Spleen (tissue), 11 donors: ENCODE data around the gene ST3GAL2. TPM values are rescaled to one million over a fixed set of nuclear protein-coding genes. Genes with fewer than 3 reads are reported as not detected.
"Not testable (repeated sequence)": the region's sequence is repeated elsewhere in the genome, so short reads cannot be mapped to it uniquely, and the experiment has no call there.

ENCODE experiments used
- DNase-seq: peaks from one replicate; pipeline ENCODE4 v3.0.0-alpha.2; 2020
- H3K27ac ChIP-seq, 8 donors: fragments of 200-600 bp; sonication (generic) in 7 of 8; 1 replicate in 4 of 8; 2 replicates in 4 of 8; pipeline versions ENCODE4 v1.5.0 to v1.8.0; 2016 to 2021; ENCODE audit warnings: inconsistent platforms in 4 of 8, mild to moderate bottlenecking in 4 of 8, moderate library complexity in 1 of 8
- H3K27me3 ChIP-seq, 7 donors: fragments of 200-600 bp; sonication (generic) in 6 of 7; replicated peaks in 1 of 7; 1 replicate in 4 of 7; 2 replicates in 3 of 7; pipeline versions ENCODE4 v1.5.0 to v1.8.0; 2016 to 2021; ENCODE audit warnings: inconsistent platforms in 3 of 7, mild to moderate bottlenecking in 1 of 7
- H3K36me3 ChIP-seq, 6 donors: fragments of 200-600 bp; sonication (generic) in 5 of 6; 1 replicate in 4 of 6; 2 replicates in 2 of 6; pipeline versions ENCODE4 v1.5.0 to v1.8.0; 2016 to 2021; ENCODE audit warnings: inconsistent platforms in 2 of 6
- H3K4me1 ChIP-seq, 6 donors: fragments of 200-600 bp; sonication (generic) in 5 of 6; 1 replicate in 3 of 6; 2 replicates in 3 of 6; pipeline versions ENCODE4 v1.5.0 to v1.8.0; 2016 to 2021; ENCODE audit warnings: inconsistent platforms in 3 of 6
- H3K4me3 ChIP-seq, 8 donors: fragments of 200-600 bp; sonication (generic) in 7 of 8; 1 replicate in 4 of 8; 2 replicates in 4 of 8; pipeline versions ENCODE4 v1.5.0 to v1.8.0; 2016 to 2021; ENCODE audit warnings: inconsistent platforms in 4 of 8, mild to moderate bottlenecking in 4 of 8, moderate library complexity in 2 of 8
- H3K9me3 ChIP-seq, 8 donors: fragments of 200-600 bp; sonication (generic) in 7 of 8; 1 replicate in 4 of 8; 2 replicates in 4 of 8; pipeline versions ENCODE4 v1.5.0 to v1.8.0; 2016 to 2021; ENCODE audit warnings: inconsistent platforms in 4 of 8
- POLR2A ChIP-seq, 3 donors: fragments of 450-650 bp; IDR thresholded peaks; one replicate each; pipeline ENCODE4 v1.5.1; 2017; ENCODE audit warnings: antibody characterized with exemption in 3 of 3, mild to moderate bottlenecking in 1 of 3
- POLR2AphosphoS5 ChIP-seq, 3 donors: sonication (generic); formaldehyde crosslinking; IDR thresholded peaks; one replicate each; pipeline ENCODE4 v1.5.1; 2017; ENCODE audit warnings: antibody characterized with exemption in 3 of 3
- WGBS, 5 donors: extraction: QIAGEN DNeasy Blood & Tissue Kit in 3 of 5; methylation state at CpG; one replicate each; pipeline versions ENCODE4 v1.1.5 to v1.1.7; 2013 to 2018; 5-methylcytosine and 5-hydroxymethylcytosine counted together
- intact Hi-C: fragments of 100-400 bp; cut with DNase I; formaldehyde crosslinking; loops from one replicate; pipeline ENCODE4 v1.15.0; 2023; ENCODE audit warnings: low total_unique reads
- polyA plus RNA-seq, 3 donors: library from polyadenylated mRNA; stranded (reverse); fragments of 200-250 nt; gene quantifications; one replicate each; pipeline ENCODE4 v1.2.1, GENCODE V29; 2013
- total RNA-seq, 7 donors: library from RNA; depleted of rRNA in 3 of 7; stranded (reverse); fragments of >200 nt in 3 of 7; fragmentation: NEBNext Ultra II Directional in 4 of 7; extraction: Animal tissue kit (Norgen Biotek cat#: 25700) in 4 of 7; gene quantifications; one replicate each; pipeline versions ENCODE4 v1.1.0 to v1.2.1, GENCODE V29; 2016 to 2021
- TF ChIP-seq, protein P1 (sequence below), 11 experiments: fragments of 200-600 bp in 7 of 11; fragments of 450-650 bp in 4 of 11; sonication (generic) in 4 of 11; IDR thresholded peaks in 8 of 11; conservative IDR thresholded peaks in 3 of 11; 1 replicate in 7 of 11; 2 replicates in 4 of 11; pipeline versions ENCODE4 v1.4.0 to v1.8.0; 2016 to 2021; ENCODE audit warnings: antibody characterized with exemption in 11 of 11, inconsistent platforms in 4 of 11, mild to moderate bottlenecking in 1 of 11
- donor health status: healthy with polysubstance abuse.
- donor health status: DM: no; HTN: no; CAD: no; lungs with moderate emphysema.
- donor health status: DM: no; HTN: no; CAD: no.
- donor health status: Bipolar disorder and iron deficiency.
- donor health status: healthy.
- donor health status: DM: no; HTN: no; CAD: no.
- donor health status: DM: yes; HTN: yes; CAD: no.

ST3GAL2 gene
- total and polyA plus RNA-seq, 10 donors: 5.2 to 66.9 (median 43.7) TPM

DNA sequence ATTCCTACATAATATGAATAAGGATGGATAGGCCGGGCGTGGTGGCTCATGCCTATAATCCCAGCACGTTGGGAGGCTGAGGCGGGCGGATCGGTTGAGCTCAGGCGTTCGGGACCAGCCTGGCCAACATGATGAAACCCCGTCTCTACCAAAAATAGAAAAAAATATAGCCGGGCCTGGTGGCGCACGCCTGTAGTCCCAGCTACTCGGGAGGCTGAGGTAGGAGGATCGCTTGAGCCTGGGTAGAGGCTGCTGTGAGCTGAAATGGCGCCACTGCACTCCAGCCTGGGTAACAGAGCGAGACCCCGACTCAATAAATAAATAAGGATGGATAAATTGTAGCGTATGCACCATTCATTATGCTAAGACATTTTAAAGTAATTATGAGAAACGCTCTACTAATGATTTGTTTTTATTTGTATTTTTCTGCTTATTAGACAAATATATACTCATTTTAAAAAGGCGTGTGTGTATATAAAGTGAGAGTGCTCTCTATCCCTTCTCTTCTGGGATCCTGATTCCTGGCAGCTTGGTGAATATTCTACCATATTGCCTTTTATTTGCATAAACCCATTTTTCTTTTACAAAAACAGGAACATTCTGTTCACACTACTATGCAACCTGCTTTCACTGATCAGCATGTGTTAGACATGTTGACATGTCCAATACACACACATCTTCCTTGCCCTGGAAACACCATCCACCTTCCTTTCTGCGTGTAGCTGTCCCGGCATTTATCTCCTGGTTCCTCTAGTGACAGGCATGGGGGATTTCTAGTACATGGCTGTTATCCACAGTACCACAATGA lies 65.8 kb downstream of the ST3GAL2 start:
- Histone ChIP-seq H3K36me3 (peaks cover 0 to 98% (median 62%) of the 10 kb centered on the region in 6 donors), H3K4me3 (no peak overlapping the region), H3K27me3 (no peaks in the 10 kb centered on the region), H3K27ac (no peak overlapping the region), H3K9me3 (no peaks in the 10 kb centered on the region), H3K4me1 (peaks cover 0 to 10% (median 2%) of the 10 kb centered on the region in 6 donors)
- 95 to 97% (median 96%) methylated on average over 22 of the region's 22 CpGs for WGBS, 5 donors
- DNase-seq: no peak
- TF ChIP-seq POLR2AphosphoS5 (IDR thresholded peaks at IDR 0.05) (peak in 1 of 3 donors; percentile 45), POLR2A (IDR thresholded peaks at IDR 0.05) (no peak)
- intact Hi-C loops: no loop called here

DNA sequence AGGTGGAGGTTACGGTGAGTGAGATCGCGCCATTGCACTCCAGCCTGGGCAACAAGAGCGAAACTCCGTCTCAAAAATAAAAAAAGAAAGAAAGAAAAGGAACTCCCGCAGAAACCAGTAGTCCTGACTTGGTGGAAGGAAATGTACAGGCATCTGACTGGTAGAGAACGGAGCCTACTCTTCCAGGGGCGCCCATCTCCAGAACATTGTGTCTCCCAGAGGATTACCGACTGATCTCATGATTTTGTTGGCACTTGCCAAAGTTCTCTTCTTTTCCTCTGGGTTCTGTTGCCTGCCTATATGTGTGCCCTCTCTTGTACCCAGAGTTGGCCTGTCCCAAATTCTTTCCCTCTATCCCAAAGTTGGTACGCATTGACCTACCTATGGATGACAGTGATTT lies 68.0 kb downstream of the ST3GAL2 start:
- 87 to 100% (median 95%) methylated on average over 10 of the region's 10 CpGs for WGBS, 5 donors
- no peak for TF ChIP-seq POLR2AphosphoS5 (IDR thresholded peaks at IDR 0.05)
- Histone ChIP-seq H3K36me3 (peaks cover 0 to 98% (median 75%) of the 10 kb centered on the region in 6 donors), H3K4me1 (peaks cover 0 to 10% (median 2%) of the 10 kb centered on the region in 6 donors), H3K4me3 (no peak overlapping the region), H3K9me3 (no peaks in the 10 kb centered on the region), H3K27ac (no peak overlapping the region), H3K27me3 (no peaks in the 10 kb centered on the region)
- intact Hi-C loops: no loop called here
- no peak for DNase-seq

DNA sequence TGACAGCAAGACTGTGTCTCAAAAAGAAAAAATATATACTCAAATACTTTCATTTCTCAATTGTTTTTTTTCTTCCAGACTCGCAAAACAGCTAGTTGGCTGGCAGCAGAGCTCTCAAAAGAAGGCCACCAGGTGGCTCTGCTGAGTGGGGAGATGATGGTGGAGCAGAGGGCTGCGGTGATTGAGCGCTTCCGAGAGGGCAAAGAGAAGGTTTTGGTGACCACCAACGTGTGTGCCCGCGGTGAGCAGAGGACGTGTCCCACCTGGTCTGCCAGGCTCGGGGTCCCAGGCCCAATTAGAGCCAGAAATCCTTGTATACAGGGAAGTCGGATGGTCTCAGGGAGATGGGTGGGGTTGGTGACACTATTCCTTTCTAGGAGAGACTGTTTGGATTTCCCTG lies 68.8 kb downstream of the ST3GAL2 start:
- WGBS, 5 donors: 49 to 65% (median 53%) methylated on average over 10 of the region's 10 CpGs
- peaks cover 0 to 10% (median 2%) of the 10 kb centered on the region in 6 donors for H3K4me1 ChIP-seq
- H3K9me3 ChIP-seq, H3K4me3 ChIP-seq, DNase-seq, H3K27me3 ChIP-seq, intact Hi-C loops: not testable (repeated sequence)
- peak in 2 of 3 donors; percentile 18 to 53 for TF ChIP-seq POLR2AphosphoS5 (IDR thresholded peaks at IDR 0.05)
- TF ChIP-seq, protein P1, sequence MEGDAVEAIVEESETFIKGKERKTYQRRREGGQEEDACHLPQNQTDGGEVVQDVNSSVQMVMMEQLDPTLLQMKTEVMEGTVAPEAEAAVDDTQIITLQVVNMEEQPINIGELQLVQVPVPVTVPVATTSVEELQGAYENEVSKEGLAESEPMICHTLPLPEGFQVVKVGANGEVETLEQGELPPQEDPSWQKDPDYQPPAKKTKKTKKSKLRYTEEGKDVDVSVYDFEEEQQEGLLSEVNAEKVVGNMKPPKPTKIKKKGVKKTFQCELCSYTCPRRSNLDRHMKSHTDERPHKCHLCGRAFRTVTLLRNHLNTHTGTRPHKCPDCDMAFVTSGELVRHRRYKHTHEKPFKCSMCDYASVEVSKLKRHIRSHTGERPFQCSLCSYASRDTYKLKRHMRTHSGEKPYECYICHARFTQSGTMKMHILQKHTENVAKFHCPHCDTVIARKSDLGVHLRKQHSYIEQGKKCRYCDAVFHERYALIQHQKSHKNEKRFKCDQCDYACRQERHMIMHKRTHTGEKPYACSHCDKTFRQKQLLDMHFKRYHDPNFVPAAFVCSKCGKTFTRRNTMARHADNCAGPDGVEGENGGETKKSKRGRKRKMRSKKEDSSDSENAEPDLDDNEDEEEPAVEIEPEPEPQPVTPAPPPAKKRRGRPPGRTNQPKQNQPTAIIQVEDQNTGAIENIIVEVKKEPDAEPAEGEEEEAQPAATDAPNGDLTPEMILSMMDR (IDR thresholded peaks at IDR 0.05 in 8 of 11, conservative IDR thresholded peaks at IDR 0.05 in 3 of 11): peak in 10 of 11 experiments; percentile 20 to 71 (median 61)
- peak overlapping the region in 4 of 8 donors; percentile 31 to 63 (median 50) for H3K27ac ChIP-seq
- H3K36me3 ChIP-seq: peaks cover 4 to 98% (median 78%) of the 10 kb centered on the region in 6 donors

DNA sequence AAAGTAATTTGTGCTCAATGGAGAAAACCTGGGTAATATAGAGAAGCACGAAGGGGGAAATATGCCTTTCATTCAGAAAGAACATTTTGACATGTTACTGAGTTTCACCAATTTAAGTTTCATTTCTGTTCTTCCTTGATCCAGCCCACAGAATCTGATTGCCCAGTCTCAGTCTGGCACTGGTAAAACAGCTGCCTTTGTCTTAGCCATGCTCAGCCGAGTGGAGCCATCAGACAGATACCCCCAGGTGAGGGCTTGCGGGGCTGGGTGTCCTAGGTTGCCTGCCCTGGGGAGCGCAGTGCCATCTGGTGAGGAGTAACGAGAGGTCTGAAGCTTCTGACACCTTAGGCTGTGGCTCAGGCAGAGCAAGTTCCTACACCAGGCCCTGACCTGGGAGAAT lies 74.5 kb downstream of the ST3GAL2 start:
- no peak overlapping the region for H3K27ac ChIP-seq
- H3K4me1 ChIP-seq: no peaks in the 10 kb centered on the region
- no peaks in the 10 kb centered on the region for H3K9me3 ChIP-seq
- DNase-seq: no peak
- H3K4me3 ChIP-seq: no peak overlapping the region
- WGBS, 5 donors: 79 to 93% (median 84%) methylated on average over 5 of the region's 5 CpGs
- TF ChIP-seq POLR2A (IDR thresholded peaks at IDR 0.05): no peak
- TF ChIP-seq, protein P1 (IDR thresholded peaks at IDR 0.05 in 8 of 11, conservative IDR thresholded peaks at IDR 0.05 in 3 of 11): no peak
- peaks cover 10 to 100% (median 96%) of the 10 kb centered on the region in 6 donors for H3K36me3 ChIP-seq
- H3K27me3 ChIP-seq: no peaks in the 10 kb centered on the region
- intact Hi-C loops: loop anchor here (5.0 kb wide), 1 partner anchor 288 kb away; no protein-coding TSS in a partner anchor

DNA sequence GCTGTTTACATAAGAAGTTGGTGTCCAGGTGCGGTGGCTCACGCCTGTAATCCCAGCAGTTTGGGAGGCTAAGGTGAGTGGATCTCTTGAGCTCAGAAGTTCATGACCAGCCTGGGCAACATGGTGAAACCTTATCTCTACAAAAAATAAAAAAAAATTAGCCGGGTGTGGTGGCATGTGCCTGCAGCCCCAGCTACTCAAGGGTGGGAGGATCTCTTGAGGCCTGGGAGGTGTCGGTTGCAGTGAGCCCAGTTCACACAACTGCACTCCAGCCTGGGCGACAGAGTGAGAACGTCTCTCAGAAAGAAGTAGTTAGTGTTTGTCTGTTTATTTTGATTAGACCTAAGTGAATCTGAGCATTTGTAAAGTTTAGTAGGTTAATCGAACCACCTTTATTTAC lies 79.3 kb downstream of the ST3GAL2 start:
- H3K36me3 ChIP-seq: peaks cover 9 to 100% (median 100%) of the 10 kb centered on the region in 6 donors
- no peaks in the 10 kb centered on the region for H3K27me3 ChIP-seq
- H3K27ac ChIP-seq: no peak overlapping the region
- no peaks in the 10 kb centered on the region for H3K9me3 ChIP-seq
- H3K4me1 ChIP-seq: no peaks in the 10 kb centered on the region
- TF ChIP-seq POLR2AphosphoS5 (IDR thresholded peaks at IDR 0.05) (no peak), POLR2A (IDR thresholded peaks at IDR 0.05) (no peak)
- TF ChIP-seq, protein P1 (IDR thresholded peaks at IDR 0.05 in 8 of 11, conservative IDR thresholded peaks at IDR 0.05 in 3 of 11): no peak
- intact Hi-C loops: no loop called here
- WGBS, 5 donors: 93 to 96% (median 94%) methylated on average over 7 of the region's 7 CpGs
- no peak for DNase-seq
- no peak overlapping the region for H3K4me3 ChIP-seq
